ENCODE results near the gene DLG2. TPM values are rescaled to one million over a fixed set of nuclear protein-coding genes. Genes with fewer than 3 reads are reported as not detected.

The DLG2 gene
- total RNA-seq, 1 experiment from 2014 or later = 17.5 TPM

DNA sequence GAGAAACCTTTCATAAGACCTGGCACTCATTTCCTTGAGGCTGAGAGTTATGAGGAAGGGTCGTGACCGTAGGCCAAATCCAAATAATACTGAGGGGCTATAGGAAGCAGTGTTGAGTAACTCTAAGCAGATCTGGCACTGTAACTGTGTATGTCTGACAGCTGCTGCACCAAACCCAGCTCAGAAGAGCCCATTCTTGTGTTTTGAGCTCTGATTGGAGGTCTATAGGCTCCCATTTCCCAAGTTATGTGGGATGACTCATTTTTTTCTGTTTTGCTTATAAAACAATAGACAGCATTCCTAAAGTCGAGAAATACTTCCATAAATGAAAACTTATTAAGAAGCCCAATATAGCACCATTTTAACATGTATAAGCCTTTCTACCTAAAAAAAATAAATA is 645.8 kb downstream of the DLG2 start:
- no peak for DNase-seq (ENCODE audit: low spot score)
- TF ChIP-seq, protein P1, sequence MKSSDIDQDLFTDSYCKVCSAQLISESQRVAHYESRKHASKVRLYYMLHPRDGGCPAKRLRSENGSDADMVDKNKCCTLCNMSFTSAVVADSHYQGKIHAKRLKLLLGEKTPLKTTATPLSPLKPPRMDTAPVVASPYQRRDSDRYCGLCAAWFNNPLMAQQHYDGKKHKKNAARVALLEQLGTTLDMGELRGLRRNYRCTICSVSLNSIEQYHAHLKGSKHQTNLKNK (CRISPR knock-in tag; IDR thresholded peaks at IDR 0.05) = no peak
- TF ChIP-seq KAT7 (CRISPR knock-in tag; IDR thresholded peaks at IDR 0.05; ENCODE audit: borderline replicate concordance) (no peak), SOX15 (CRISPR knock-in tag; IDR thresholded peaks at IDR 0.05) (no peak), NR1H2 (CRISPR knock-in tag; IDR thresholded peaks at IDR 0.05) (no peak)
- TF ChIP-seq, protein P2, sequence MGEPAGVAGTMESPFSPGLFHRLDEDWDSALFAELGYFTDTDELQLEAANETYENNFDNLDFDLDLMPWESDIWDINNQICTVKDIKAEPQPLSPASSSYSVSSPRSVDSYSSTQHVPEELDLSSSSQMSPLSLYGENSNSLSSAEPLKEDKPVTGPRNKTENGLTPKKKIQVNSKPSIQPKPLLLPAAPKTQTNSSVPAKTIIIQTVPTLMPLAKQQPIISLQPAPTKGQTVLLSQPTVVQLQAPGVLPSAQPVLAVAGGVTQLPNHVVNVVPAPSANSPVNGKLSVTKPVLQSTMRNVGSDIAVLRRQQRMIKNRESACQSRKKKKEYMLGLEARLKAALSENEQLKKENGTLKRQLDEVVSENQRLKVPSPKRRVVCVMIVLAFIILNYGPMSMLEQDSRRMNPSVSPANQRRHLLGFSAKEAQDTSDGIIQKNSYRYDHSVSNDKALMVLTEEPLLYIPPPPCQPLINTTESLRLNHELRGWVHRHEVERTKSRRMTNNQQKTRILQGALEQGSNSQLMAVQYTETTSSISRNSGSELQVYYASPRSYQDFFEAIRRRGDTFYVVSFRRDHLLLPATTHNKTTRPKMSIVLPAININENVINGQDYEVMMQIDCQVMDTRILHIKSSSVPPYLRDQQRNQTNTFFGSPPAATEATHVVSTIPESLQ (CRISPR knock-in tag; IDR thresholded peaks at IDR 0.05) = no peak
- POLR2A ChIA-PET = no interaction called here
- ATAC-seq = no peak
- no peaks in the 10 kb centered on the region for H3K27me3 Mint-ChIP-seq (ENCODE audit: low read depth)
- H3K4me1 Mint-ChIP-seq = peaks cover 7% of the 10 kb centered on the region
- peaks cover 23% of the 10 kb centered on the region for H3K36me3 Mint-ChIP-seq
- H3K4me3 Mint-ChIP-seq = no peak overlapping the region
- H3K27ac Mint-ChIP-seq = no peak overlapping the region
- CTCF ChIA-PET = no interaction called here
- peaks cover 31% of the 10 kb centered on the region for H3K9me3 Mint-ChIP-seq

DNA sequence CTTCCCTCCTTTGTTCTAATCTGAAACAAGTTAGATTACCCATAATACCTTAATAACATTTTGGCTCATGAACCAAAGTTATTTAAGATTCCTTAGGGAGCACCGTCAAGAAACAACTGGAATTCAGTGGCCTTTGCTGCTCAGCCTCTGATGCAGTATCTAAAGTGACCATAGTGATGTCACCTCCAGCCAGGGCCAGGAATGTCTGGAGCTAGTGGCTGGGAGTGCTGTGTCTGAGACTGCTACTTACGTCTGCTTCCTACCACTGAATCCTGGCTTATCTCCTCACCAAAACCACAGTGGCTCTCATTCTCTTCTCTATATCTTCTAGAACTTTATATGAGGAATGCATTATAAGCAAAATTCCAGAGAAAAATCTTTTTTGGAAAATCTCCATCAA is 658.0 kb downstream of the DLG2 start:
- Mint-ChIP-seq H3K4me3 (no peak overlapping the region), H3K4me1 (peaks cover 22% of the 10 kb centered on the region), H3K27ac (no peak overlapping the region), H3K36me3 (no peaks in the 10 kb centered on the region), H3K9me3 (peaks cover 8% of the 10 kb centered on the region), H3K27me3 (ENCODE audit: low read depth) (no peaks in the 10 kb centered on the region)
- TF ChIP-seq JAZF1 (CRISPR knock-in tag; IDR thresholded peaks at IDR 0.05) (no peak), ZBTB21 (CRISPR knock-in tag; IDR thresholded peaks at IDR 0.05; ENCODE audit: borderline replicate concordance) (no peak), TEAD1 (CRISPR knock-in tag; IDR thresholded peaks at IDR 0.05) (no peak), ELF4 (CRISPR knock-in tag; IDR thresholded peaks at IDR 0.05; ENCODE audit: low read depth) (no peak), KAT7 (CRISPR knock-in tag; IDR thresholded peaks at IDR 0.05; ENCODE audit: borderline replicate concordance) (no peak), FOXK1 (CRISPR knock-in tag; IDR thresholded peaks at IDR 0.05) (no peak), SMAD4 (CRISPR knock-in tag; IDR thresholded peaks at IDR 0.05) (no peak), IRF2 (CRISPR knock-in tag; IDR thresholded peaks at IDR 0.05; ENCODE audit: borderline replicate concordance, low read depth) (no peak), TP53 (CRISPR knock-in tag; IDR thresholded peaks at IDR 0.05) (no peak), ZNF138 (CRISPR knock-in tag; conservative IDR thresholded peaks at IDR 0.05) (no peak), MYBL2 (CRISPR knock-in tag; IDR thresholded peaks at IDR 0.05) (no peak), NR1H2 (CRISPR knock-in tag; IDR thresholded peaks at IDR 0.05) (no peak), MXD4 (CRISPR knock-in tag; IDR thresholded peaks at IDR 0.05; ENCODE audit: borderline replicate concordance) (no peak)
- TF ChIP-seq, protein P3, sequence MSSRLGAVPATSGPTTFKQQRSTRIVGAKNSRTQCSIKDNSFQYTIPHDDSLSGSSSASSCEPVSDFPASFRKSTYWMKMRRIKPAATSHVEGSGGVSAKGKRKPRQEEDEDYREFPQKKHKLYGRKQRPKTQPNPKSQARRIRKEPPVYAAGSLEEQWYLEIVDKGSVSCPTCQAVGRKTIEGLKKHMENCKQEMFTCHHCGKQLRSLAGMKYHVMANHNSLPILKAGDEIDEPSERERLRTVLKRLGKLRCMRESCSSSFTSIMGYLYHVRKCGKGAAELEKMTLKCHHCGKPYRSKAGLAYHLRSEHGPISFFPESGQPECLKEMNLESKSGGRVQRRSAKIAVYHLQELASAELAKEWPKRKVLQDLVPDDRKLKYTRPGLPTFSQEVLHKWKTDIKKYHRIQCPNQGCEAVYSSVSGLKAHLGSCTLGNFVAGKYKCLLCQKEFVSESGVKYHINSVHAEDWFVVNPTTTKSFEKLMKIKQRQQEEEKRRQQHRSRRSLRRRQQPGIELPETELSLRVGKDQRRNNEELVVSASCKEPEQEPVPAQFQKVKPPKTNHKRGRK (CRISPR knock-in tag; IDR thresholded peaks at IDR 0.05; ENCODE audit: borderline replicate concordance) = no peak
- TF ChIP-seq, protein P4, sequence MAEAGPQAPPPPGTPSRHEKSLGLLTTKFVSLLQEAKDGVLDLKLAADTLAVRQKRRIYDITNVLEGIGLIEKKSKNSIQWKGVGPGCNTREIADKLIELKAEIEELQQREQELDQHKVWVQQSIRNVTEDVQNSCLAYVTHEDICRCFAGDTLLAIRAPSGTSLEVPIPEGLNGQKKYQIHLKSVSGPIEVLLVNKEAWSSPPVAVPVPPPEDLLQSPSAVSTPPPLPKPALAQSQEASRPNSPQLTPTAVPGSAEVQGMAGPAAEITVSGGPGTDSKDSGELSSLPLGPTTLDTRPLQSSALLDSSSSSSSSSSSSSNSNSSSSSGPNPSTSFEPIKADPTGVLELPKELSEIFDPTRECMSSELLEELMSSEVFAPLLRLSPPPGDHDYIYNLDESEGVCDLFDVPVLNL (CRISPR knock-in tag; IDR thresholded peaks at IDR 0.05; ENCODE audit: borderline replicate concordance, low read depth) = no peak
- TF ChIP-seq, protein P5, sequence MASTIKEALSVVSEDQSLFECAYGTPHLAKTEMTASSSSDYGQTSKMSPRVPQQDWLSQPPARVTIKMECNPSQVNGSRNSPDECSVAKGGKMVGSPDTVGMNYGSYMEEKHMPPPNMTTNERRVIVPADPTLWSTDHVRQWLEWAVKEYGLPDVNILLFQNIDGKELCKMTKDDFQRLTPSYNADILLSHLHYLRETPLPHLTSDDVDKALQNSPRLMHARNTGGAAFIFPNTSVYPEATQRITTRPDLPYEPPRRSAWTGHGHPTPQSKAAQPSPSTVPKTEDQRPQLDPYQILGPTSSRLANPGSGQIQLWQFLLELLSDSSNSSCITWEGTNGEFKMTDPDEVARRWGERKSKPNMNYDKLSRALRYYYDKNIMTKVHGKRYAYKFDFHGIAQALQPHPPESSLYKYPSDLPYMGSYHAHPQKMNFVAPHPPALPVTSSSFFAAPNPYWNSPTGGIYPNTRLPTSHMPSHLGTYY (CRISPR knock-in tag; IDR thresholded peaks at IDR 0.05) = no peak
- TF ChIP-seq, protein P6, sequence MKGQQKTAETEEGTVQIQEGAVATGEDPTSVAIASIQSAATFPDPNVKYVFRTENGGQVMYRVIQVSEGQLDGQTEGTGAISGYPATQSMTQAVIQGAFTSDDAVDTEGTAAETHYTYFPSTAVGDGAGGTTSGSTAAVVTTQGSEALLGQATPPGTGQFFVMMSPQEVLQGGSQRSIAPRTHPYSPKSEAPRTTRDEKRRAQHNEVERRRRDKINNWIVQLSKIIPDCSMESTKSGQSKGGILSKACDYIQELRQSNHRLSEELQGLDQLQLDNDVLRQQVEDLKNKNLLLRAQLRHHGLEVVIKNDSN (CRISPR knock-in tag; IDR thresholded peaks at IDR 0.05) = no peak
- TF ChIP-seq, protein P7, sequence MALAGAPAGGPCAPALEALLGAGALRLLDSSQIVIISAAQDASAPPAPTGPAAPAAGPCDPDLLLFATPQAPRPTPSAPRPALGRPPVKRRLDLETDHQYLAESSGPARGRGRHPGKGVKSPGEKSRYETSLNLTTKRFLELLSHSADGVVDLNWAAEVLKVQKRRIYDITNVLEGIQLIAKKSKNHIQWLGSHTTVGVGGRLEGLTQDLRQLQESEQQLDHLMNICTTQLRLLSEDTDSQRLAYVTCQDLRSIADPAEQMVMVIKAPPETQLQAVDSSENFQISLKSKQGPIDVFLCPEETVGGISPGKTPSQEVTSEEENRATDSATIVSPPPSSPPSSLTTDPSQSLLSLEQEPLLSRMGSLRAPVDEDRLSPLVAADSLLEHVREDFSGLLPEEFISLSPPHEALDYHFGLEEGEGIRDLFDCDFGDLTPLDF (CRISPR knock-in tag; IDR thresholded peaks at IDR 0.05) = no peak
- TF ChIP-seq, protein P8, sequence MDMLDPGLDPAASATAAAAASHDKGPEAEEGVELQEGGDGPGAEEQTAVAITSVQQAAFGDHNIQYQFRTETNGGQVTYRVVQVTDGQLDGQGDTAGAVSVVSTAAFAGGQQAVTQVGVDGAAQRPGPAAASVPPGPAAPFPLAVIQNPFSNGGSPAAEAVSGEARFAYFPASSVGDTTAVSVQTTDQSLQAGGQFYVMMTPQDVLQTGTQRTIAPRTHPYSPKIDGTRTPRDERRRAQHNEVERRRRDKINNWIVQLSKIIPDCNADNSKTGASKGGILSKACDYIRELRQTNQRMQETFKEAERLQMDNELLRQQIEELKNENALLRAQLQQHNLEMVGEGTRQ (CRISPR knock-in tag; IDR thresholded peaks at IDR 0.05) = no peak
- POLR2A ChIA-PET = no interaction called here
- CTCF ChIA-PET = no interaction called here
- DNase-seq (ENCODE audit: low spot score) (no peak), ATAC-seq (peak; percentile 52; the same call in 1 of the 2 replicates)

All from WTC11 (cell line).